K562 treated with DMSO at 1 percent for 12 hours (cell line): ENCODE results near the gene ZNF626. TPM values are rescaled to one million over a fixed set of nuclear protein-coding genes. Genes with fewer than 3 reads are reported as not detected.

Experiments used
- total RNA-seq: library from RNA; unstranded; fragments of 300-600 nt; gene quantifications from 2 replicates; pipeline ENCODE4 v1.2.3, GENCODE V29; 2022; ENCODE audit not compliant: insufficient read depth

The ZNF626 gene
- 0.13 and 2.6 TPM in 2 replicates for total RNA-seq

DNA sequence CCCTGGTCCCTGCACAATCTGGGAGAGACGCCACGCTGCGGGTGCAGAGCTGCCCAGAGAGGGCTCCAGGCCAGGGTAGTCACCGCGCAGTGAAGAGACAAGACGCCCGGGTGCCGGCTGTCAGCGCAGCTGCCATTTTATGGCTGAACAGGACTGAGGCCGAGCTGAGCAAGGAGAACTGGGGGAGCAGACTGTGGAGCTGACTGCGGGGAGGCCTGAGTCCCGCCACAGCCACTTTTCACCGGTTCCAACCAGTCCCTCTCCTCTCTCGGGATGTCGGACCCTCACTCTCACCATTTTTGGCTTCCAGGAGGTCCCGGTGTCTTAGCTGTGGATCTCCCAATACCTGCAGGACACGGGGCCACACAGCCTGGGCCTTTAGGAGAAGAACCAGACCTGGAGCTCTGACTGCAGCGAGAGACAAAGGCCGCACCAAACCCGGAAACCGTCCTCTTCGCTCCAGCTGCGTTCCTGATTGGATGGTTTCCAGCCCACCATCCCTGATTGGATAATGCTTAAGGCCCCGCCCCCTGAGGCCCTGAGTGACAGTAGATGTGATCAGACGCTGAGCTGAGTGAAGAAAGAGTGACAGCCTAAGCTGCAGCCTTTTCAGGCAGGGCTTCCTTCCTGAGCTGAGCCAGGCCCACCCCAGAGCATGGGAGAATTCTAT, at the start of gene ZNF626:
Gene ZNF626 (minus strand): TSS at position 422 of the 670 bp plus-strand sequence. CDS start 125 bp downstream, at position 297.

Other genes with a start within 250 kb of the ZNF626 start
- 0.27 and 0.79 TPM in 2 replicates for gene ZNF737, start 95.8 kb downstream of the ZNF626 start, total RNA-seq
- gene ZNF66, start 114.7 kb upstream of the ZNF626 start, total RNA-seq: 0.88 TPM in 1 of 2 replicates, not detected in the other